ENCODE data around the gene CCT5.
"Not testable (repeated sequence)": the region's sequence is repeated elsewhere in the genome, so short reads cannot be mapped to it uniquely, and the experiment has no call there.

CCT5 gene

GRCh38 chr5:10303201-10303600 lies 53.1 kb downstream of the CCT5 start:
- DNase-seq, result no peak

- no peak for DNase-seq
These were observed 53.7 kb downstream of the CCT5 start for GRCh38 chr5:10303699-10304170.

GRCh38 chr5:10304932-10305331 lies 54.9 kb downstream of the CCT5 start:
- no peak for DNase-seq

- DNase-seq, result no peak
These were observed 56.0 kb downstream of the CCT5 start for GRCh38 chr5:10306114-10306513.

- DNase-seq, result no peak
These were observed 56.7 kb downstream of the CCT5 start for GRCh38 chr5:10306806-10307205.

- DNase-seq, result no peak
These were observed 57.4 kb downstream of the CCT5 start, which contains the start of gene CMBL for GRCh38 chr5:10307206-10308148. TSS of gene CMBL (minus strand) at chr5:10307902. CDS start at chr5:10290762, 17,140 bp downstream.

GRCh38 chr5:10308844-10309243 lies 58.8 kb downstream of the CCT5 start:
- no peak for DNase-seq

- no peak for DNase-seq
These were observed 60.1 kb downstream of the CCT5 start for GRCh38 chr5:10310066-10310779.

GRCh38 chr5:10310835-10311570 lies 60.9 kb downstream of the CCT5 start:
- not testable (repeated sequence) for DNase-seq

- DNase-seq, result no peak
These were observed 61.7 kb downstream of the CCT5 start for GRCh38 chr5:10311595-10312425.

- no peak for DNase-seq
These were observed 65.1 kb downstream of the CCT5 start for GRCh38 chr5:10315201-10315600.

Measured in activated naive CD4-positive, alpha-beta T cell (primary cell).